ENCODE data around the gene VTI1A. TPM values are rescaled to one million over a fixed set of nuclear protein-coding genes. Genes with fewer than 3 reads are reported as not detected.

Gene VTI1A
- total and polyA plus RNA-seq, 2 of the 4 experiments (the other 2 are of a cell fraction), result 9.7 to 24.9 TPM

DNA sequence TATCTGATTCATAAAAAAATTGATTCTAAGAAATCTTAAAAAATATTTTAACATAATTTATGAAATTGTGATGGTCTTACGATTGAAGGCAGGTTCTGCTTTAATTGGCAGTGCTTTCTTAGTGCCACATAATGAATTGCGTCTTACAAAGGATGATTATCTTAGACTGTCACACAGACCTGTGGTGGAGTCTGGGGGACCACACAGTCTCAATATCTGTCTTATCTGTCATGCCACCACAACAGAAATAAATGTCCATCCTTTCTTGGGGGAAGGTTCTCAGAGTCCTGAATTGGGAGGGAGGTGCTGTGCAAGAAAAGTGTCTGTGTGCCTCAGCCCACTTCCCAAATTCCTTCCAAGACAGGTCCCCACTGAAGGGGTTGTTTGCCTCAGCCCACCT is 34.3 kb upstream of the VTI1A start:
- Histone ChIP-seq H3K18ac (ENCODE audit: low read depth, low read length) (no peak overlapping the region), H2AK5ac (ENCODE audit: low read depth, low read length) (no peak overlapping the region), H3K9me3 (ENCODE audit: control insufficient read depth, insufficient read depth, low read length) (no peaks in the 10 kb centered on the region), H3K4ac (ENCODE audit: low read depth, low read length) (no peak overlapping the region), H2BK120ac (ENCODE audit: low read depth, low read length) (no peak overlapping the region), H3K9me1 (ENCODE audit: insufficient read depth, low read length) (no peaks in the 10 kb centered on the region), H3K4me3 (ENCODE audit: insufficient read depth, low read depth, low read length) (no peak overlapping the region), H3K27ac (ENCODE audit: insufficient read depth, low read length) (no peak overlapping the region), H2AFZ (replicated peaks; ENCODE audit: low read length, poor library complexity) (no peak overlapping the region), H3K23ac (ENCODE audit: low read depth, low read length) (no peak overlapping the region), H3K4me2 (ENCODE audit: low read depth, low read length) (no peak overlapping the region), H3K79me1 (ENCODE audit: low read depth in 1 of 2, low read length in 2 of 2) (no peaks in the 10 kb centered on the region), H4K5ac (ENCODE audit: low read depth, low read length) (no peak overlapping the region), H3K14ac (replicated peaks; ENCODE audit: low read depth, low read length) (no peak overlapping the region), H4K91ac (ENCODE audit: insufficient read depth, low read depth, low read length) (no peak overlapping the region), H3K56ac (ENCODE audit: extremely low read depth, insufficient read depth, low read length) (no peak overlapping the region), H4K8ac (ENCODE audit: low read depth in 2 of 2, low read length in 2 of 2) (no peak overlapping the region), H2BK20ac (ENCODE audit: low read depth, low read length) (no peak overlapping the region), H2BK5ac (ENCODE audit: low read depth, low read length, poor library complexity, severe bottlenecking) (no peak overlapping the region), H3K4me1 (ENCODE audit: control insufficient read depth, insufficient read depth, low read length) (no peaks in the 10 kb centered on the region), H4K20me1 (ENCODE audit: insufficient read depth, low read length) (no peaks in the 10 kb centered on the region), H2BK15ac (ENCODE audit: low read depth, low read length) (no peak overlapping the region), H3K27me3 (ENCODE audit: control insufficient read depth, insufficient read depth, low read length) (peaks cover 3% of the 10 kb centered on the region; the same call in 1 of the 2 replicates), H3K9ac (ENCODE audit: low read depth, low read length) (no peak overlapping the region), H3K36me3 (ENCODE audit: control insufficient read depth, insufficient read depth, low read length) (no peaks in the 10 kb centered on the region), H2AK9ac (replicated peaks; ENCODE audit: low read depth, low read length, poor library complexity) (no peak overlapping the region)
- intact Hi-C loops (cut with micrococcal nuclease) (no loop called here), dilution Hi-C loops (cut with HindIII; ENCODE audit: low sequenced_read_pairs, unreplicated experiment) (no loop called here), in situ Hi-C loops (cut with MboI; ENCODE audit: low sequenced_read_pairs) (no loop called here)
- TF ChIP-seq SMC3 (IDR thresholded peaks at IDR 0.05; ENCODE audit: low read depth, low read length) (no peak), FOS (IDR thresholded peaks at IDR 0.05; ENCODE audit: low read depth, low read length) (no peak), RCOR1 (IDR thresholded peaks at IDR 0.05; ENCODE audit: insufficient replicate concordance, low read length) (no peak), BHLHE40 (IDR thresholded peaks at IDR 0.05; ENCODE audit: low read depth, low read length) (no peak), USF2 (IDR thresholded peaks at IDR 0.05; ENCODE audit: low read depth, low read length) (no peak), CHD1 (IDR thresholded peaks at IDR 0.05; ENCODE audit: low read depth, low read length) (no peak), NFE2L2 (IDR thresholded peaks at IDR 0.05; ENCODE audit: low read depth, low read length) (no peak), CEBPB (IDR thresholded peaks at IDR 0.05; ENCODE audit: low read depth, low read length) (no peak), MXI1 (IDR thresholded peaks at IDR 0.05; ENCODE audit: borderline replicate concordance, low read depth, low read length) (no peak), RFX5 (IDR thresholded peaks at IDR 0.05; ENCODE audit: low read depth, low read length) (no peak), MAZ (IDR thresholded peaks at IDR 0.05; ENCODE audit: borderline replicate concordance, low read depth, low read length) (no peak), MAFK (IDR thresholded peaks at IDR 0.05; ENCODE audit: low read depth, low read length) (no peak), POLR2A (IDR thresholded peaks at IDR 0.05; ENCODE audit: low read depth, low read length) (no peak), RAD21 (IDR thresholded peaks at IDR 0.05; ENCODE audit: low read length) (no peak)
- TF ChIP-seq, protein P1, sequence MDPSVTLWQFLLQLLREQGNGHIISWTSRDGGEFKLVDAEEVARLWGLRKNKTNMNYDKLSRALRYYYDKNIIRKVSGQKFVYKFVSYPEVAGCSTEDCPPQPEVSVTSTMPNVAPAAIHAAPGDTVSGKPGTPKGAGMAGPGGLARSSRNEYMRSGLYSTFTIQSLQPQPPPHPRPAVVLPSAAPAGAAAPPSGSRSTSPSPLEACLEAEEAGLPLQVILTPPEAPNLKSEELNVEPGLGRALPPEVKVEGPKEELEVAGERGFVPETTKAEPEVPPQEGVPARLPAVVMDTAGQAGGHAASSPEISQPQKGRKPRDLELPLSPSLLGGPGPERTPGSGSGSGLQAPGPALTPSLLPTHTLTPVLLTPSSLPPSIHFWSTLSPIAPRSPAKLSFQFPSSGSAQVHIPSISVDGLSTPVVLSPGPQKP (IDR thresholded peaks at IDR 0.05; ENCODE audit: borderline replicate concordance, low read depth, low read length), result no peak
- TF ChIP-seq, protein P2, sequence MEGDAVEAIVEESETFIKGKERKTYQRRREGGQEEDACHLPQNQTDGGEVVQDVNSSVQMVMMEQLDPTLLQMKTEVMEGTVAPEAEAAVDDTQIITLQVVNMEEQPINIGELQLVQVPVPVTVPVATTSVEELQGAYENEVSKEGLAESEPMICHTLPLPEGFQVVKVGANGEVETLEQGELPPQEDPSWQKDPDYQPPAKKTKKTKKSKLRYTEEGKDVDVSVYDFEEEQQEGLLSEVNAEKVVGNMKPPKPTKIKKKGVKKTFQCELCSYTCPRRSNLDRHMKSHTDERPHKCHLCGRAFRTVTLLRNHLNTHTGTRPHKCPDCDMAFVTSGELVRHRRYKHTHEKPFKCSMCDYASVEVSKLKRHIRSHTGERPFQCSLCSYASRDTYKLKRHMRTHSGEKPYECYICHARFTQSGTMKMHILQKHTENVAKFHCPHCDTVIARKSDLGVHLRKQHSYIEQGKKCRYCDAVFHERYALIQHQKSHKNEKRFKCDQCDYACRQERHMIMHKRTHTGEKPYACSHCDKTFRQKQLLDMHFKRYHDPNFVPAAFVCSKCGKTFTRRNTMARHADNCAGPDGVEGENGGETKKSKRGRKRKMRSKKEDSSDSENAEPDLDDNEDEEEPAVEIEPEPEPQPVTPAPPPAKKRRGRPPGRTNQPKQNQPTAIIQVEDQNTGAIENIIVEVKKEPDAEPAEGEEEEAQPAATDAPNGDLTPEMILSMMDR (conservative IDR thresholded peaks at IDR 0.05; ENCODE audit: low read depth, low read length), result no peak
- no CpG with 5 or more reads among the region's 2 CpGs for WGBS, 2 experiments (ENCODE audit: extremely low coverage in 2 of 2, insufficient read length in 1 of 2)
- no TSS peak for BruUV-seq (replicated peaks)
- ChIA-PET POLR2A (ENCODE audit: unreplicated experiment) (no interaction called here), CTCF (no interaction called here)
- DNase-seq, result no peak
- ATAC-seq (ENCODE audit: low read depth), result no peak

All from IMR-90 (cell line).